PFSK-1 (cell line): Measurements from ENCODE around the gene KHSRP.

ENCODE experiments used
- FOXP2 ChIP-seq: optimal IDR thresholded peaks from 2 replicates; pipeline ENCODE3; 2011; ENCODE audit warnings: borderline replicate concordance, control low read depth, inconsistent platforms; ENCODE audit not compliant: insufficient read depth; ENCODE audit errors: extremely low read length, extremely low read depth
- POLR2AphosphoS5 ChIP-seq: IDR thresholded peaks from 2 replicates; pipeline ENCODE4 v1.6.1; 2012; ENCODE audit warnings: low read depth, mild to moderate bottlenecking, control low read depth, low read length, moderate library complexity
- SIN3A ChIP-seq: IDR thresholded peaks from 2 replicates; pipeline ENCODE4 v1.6.1; 2012; ENCODE audit warnings: mild to moderate bottlenecking, low read length, moderate library complexity, borderline replicate concordance; ENCODE audit not compliant: insufficient read depth
- TAF1 ChIP-seq: IDR thresholded peaks from 2 replicates; pipeline ENCODE4 v1.6.1; 2012; ENCODE audit warnings: low read length, control low read depth, borderline replicate concordance; ENCODE audit not compliant: insufficient read depth
- TF ChIP-seq, protein P1 (sequence below), 2 experiments: IDR thresholded peaks; 2 replicates each; pipeline versions ENCODE4 v1.6.1 to v1.8.0; 2011 to 2012; ENCODE audit warnings: low read depth in 2 of 2, low read length in 2 of 2, control low read depth in 1 of 2, inconsistent platforms in 1 of 2, mild to moderate bottlenecking in 1 of 2, moderate library complexity in 1 of 2; ENCODE audit not compliant: insufficient read depth in 1 of 2

The KHSRP gene

DNA sequence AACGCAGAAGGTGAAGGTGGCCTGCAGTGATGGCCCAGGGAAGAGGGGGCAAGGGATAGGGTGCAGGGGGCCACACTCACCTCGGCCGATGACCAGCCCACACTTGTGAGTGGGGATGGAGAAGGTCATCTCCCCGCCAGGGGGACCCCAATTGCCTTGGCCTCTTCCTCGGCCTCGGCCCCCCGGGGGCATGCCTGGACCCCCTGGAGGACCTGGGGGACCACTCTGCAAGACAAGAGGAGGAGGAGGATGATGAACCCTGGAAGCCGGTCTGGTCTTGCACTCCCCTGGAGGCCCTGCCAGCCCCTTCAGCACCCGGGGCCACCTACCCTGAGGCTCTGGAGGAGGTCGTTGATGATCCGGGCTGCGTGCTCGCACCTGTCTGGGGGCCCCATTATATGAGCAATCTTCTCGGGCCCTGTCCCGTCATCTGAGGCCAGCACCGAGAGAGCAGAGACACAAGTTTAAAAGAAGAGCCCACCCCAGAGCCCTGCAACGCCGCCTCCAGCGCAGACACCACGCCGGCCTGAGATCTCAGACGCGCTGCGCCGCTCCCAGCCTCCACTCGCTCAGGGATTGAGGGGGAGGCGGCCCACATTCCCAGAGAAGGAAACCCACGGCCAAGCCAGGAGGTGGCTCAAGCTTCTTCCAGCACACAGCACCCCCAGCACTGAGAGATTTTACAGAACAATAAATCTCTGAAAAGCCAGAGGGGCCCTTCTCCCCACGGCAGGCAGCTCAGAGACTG, 7.8 kb downstream of the KHSRP start:
- TF ChIP-seq TAF1: no peak

DNA sequence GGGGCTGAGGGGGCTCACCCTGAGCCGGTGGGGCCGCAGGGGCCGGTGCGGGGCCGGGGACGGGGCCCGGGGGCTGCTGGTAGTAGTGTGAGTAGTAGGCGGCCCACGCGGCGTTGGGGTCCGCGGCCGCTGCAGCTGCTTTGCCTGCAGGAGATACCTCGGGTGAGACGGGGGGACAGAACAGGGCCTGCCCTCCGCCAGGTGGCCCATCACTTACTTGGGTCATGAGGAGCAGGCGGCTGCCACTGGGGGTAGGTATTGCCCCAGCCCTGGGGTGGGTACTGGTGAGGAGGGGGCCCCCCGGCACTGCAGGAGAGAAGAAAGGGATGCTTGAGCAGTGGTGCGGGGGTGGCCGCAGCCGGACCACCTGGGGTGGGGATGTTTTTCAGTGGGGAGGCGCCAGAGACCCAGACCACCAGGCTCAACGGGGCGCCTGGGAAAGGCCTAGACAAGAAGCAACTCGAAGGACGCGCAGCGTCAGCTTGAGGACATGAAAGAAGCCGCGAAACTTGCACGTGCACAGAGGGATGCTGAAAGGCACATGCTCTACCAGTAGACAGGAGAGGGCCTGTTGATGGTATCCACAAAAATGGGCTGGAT, 8.9 kb downstream of the KHSRP start:
- TF ChIP-seq, protein P1, sequence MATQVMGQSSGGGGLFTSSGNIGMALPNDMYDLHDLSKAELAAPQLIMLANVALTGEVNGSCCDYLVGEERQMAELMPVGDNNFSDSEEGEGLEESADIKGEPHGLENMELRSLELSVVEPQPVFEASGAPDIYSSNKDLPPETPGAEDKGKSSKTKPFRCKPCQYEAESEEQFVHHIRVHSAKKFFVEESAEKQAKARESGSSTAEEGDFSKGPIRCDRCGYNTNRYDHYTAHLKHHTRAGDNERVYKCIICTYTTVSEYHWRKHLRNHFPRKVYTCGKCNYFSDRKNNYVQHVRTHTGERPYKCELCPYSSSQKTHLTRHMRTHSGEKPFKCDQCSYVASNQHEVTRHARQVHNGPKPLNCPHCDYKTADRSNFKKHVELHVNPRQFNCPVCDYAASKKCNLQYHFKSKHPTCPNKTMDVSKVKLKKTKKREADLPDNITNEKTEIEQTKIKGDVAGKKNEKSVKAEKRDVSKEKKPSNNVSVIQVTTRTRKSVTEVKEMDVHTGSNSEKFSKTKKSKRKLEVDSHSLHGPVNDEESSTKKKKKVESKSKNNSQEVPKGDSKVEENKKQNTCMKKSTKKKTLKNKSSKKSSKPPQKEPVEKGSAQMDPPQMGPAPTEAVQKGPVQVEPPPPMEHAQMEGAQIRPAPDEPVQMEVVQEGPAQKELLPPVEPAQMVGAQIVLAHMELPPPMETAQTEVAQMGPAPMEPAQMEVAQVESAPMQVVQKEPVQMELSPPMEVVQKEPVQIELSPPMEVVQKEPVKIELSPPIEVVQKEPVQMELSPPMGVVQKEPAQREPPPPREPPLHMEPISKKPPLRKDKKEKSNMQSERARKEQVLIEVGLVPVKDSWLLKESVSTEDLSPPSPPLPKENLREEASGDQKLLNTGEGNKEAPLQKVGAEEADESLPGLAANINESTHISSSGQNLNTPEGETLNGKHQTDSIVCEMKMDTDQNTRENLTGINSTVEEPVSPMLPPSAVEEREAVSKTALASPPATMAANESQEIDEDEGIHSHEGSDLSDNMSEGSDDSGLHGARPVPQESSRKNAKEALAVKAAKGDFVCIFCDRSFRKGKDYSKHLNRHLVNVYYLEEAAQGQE (IDR thresholded peaks at IDR 0.05; ENCODE audit: insufficient read depth in 1 of 2, low read depth in 2 of 2, low read length in 2 of 2): no peak
- no peak for TF ChIP-seq TAF1
- no peak for TF ChIP-seq POLR2AphosphoS5
- TF ChIP-seq SIN3A: no peak
- no peak for TF ChIP-seq FOXP2

DNA sequence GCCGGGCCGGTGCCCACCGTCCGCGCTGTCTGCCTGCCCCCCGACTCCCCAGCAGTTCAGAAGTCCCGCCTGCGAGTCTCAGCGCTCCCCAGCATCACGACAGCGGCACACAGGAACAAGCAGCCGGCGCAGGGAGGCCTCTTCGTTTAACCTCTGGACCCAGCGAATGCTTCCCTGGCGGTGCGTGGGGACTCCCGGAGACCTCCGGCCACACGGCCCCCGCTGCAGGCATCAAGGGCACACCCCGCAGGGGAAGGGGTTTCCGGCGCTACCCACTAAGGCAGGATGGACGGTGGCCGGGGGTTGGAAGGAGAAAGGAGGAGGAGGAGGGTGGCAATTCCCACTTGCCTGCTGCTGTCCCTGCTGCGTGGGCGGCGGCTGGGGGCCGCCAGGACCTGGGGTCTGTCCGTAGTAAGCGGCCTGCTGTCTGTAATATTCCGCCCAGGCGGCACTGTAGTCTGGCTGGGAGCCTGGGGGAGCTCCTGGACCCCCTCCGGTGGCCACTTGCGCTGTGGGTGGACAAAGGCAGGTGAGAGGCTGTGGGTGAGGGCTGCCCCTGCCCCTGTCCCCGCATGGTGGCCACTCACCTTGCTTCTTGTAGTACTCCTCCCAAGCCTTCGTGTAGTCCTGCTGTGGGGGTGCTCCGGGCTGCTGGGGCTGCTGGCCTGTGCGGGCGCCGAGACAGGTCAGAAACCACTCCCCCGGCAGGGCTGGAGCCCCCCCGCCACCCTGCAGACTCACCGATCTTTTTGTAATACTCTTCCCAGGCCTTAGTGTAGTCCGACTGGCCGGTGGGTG, 9.6 kb downstream of the KHSRP start:
- no peak for TF ChIP-seq SIN3A
- no peak for TF ChIP-seq FOXP2
- TF ChIP-seq TAF1: no peak
- TF ChIP-seq, protein P1 (IDR thresholded peaks at IDR 0.05; ENCODE audit: insufficient read depth in 1 of 2, low read depth in 2 of 2, low read length in 2 of 2): no peak
- no peak for TF ChIP-seq POLR2AphosphoS5

DNA sequence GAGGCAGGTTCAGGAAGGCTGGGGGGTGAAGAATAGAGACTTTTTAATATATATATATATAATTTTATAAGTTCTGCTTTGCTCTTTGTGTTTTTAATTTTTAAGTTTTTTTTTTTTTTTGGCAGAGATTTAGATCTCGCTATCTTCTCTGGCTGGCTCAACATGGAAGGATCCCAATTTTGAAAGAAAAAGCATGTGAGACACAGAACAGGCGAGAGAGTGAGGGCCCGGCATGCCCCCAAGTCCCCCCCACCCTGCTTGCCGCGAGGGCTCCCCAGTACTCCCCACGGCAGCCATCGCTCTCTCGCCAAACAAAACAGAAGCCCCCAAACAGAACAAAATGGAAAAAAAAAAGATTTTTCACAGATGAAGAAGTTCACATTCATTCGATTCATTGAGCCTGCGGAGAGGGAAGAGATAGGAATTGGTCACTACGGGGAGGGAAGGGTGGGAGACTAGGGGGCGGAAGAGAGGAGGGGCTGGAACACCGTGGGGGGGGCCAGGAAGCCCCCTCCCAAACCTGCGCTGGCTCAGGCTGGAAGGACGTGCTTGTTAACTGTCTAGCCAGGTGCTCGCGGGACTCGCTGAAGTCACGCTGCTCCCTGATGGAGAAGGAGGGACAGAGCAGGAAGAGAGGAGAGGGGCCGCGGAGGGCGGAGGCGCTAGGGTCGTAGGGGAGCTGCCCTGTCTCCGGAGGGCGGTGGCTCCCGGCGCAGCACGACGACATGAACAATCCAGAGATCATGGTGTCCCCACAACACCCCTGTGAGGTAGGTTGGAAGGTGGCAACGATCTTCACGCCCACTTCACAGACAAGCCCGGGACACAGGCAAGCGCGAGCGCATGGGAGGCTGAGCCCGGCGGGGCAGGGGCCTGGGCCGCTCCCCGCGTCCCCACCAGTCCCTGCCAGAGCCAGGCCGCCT, 10.6 kb downstream of the KHSRP start:
- TF ChIP-seq FOXP2 (no peak), SIN3A (no peak), POLR2AphosphoS5 (no peak), TAF1 (no peak)
- TF ChIP-seq, protein P1 (IDR thresholded peaks at IDR 0.05; ENCODE audit: insufficient read depth in 1 of 2, low read depth in 2 of 2, low read length in 2 of 2): no peak

DNA sequence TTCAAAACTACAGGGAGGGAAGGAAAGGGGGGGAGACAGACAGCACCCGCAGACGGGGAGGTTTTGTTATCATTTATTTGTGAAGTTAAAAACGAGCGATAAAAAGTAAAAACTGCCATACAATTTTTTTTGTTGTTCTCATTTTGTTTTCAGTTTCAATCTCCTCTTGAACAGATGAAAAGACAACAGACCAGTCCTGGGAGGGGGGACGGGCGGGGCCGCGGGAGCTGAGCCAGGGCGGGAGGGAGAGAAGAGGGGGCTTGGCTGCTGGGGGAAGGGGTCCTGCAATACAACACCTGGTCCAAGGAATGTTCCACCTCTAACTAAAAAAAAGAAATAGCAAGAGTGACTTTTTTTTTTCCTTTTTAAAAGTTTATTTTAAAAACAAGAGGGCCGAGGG, 11.3 kb downstream of the KHSRP start:
- TF ChIP-seq, protein P1 (IDR thresholded peaks at IDR 0.05; ENCODE audit: insufficient read depth in 1 of 2, low read depth in 2 of 2, low read length in 2 of 2): no peak
- TF ChIP-seq SIN3A (no peak), POLR2AphosphoS5 (no peak), FOXP2 (no peak), TAF1 (no peak)
